Upper lobe of left lung (tissue), 4 donors: ENCODE measurements around the gene SOWAHC.

ENCODE experiments used
- POLR2AphosphoS5 ChIP-seq, 2 donors: sonication (generic); formaldehyde crosslinking; IDR thresholded peaks; one replicate each; pipeline ENCODE4 v1.5.1; 2017; ENCODE audit warnings: antibody characterized with exemption in 2 of 2
- TF ChIP-seq, protein P1 (sequence below), 6 experiments: fragments of 450-650 bp in 4 of 6; fragments of 200-600 bp in 2 of 6; sonication (generic) in 2 of 6; IDR thresholded peaks; one replicate each; pipeline ENCODE4 v1.5.1; 2016 to 2019; ENCODE audit warnings: antibody characterized with exemption in 6 of 6

GRCh38 chr2:109644571-109645275 is 30.6 kb downstream of the SOWAHC start:
- TF ChIP-seq, protein P1, sequence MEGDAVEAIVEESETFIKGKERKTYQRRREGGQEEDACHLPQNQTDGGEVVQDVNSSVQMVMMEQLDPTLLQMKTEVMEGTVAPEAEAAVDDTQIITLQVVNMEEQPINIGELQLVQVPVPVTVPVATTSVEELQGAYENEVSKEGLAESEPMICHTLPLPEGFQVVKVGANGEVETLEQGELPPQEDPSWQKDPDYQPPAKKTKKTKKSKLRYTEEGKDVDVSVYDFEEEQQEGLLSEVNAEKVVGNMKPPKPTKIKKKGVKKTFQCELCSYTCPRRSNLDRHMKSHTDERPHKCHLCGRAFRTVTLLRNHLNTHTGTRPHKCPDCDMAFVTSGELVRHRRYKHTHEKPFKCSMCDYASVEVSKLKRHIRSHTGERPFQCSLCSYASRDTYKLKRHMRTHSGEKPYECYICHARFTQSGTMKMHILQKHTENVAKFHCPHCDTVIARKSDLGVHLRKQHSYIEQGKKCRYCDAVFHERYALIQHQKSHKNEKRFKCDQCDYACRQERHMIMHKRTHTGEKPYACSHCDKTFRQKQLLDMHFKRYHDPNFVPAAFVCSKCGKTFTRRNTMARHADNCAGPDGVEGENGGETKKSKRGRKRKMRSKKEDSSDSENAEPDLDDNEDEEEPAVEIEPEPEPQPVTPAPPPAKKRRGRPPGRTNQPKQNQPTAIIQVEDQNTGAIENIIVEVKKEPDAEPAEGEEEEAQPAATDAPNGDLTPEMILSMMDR (IDR thresholded peaks at IDR 0.05): no peak
- no peak for TF ChIP-seq POLR2AphosphoS5 (IDR thresholded peaks at IDR 0.05)
